GM18499 (cell line): ENCODE results near the gene PTPRD.

Source experiments
- ATAC-seq: cut with Tn5 transposase; IDR thresholded peaks from one replicate; pipeline ENCODE4 v1.9.1; 2021; ENCODE audit warnings: moderate number of reproducible peaks; ENCODE audit not compliant: insufficient read depth, unreplicated experiment

Gene PTPRD

GRCh38 chr9:8864545-8864896 lies 1748.3 kb downstream of the PTPRD start:
- no peak for ATAC-seq

GRCh38 chr9:8863886-8864544 lies 1748.8 kb downstream of the PTPRD start:
- ATAC-seq, result no peak

GRCh38 chr9:8863069-8863468 lies 1749.7 kb downstream of the PTPRD start:
- ATAC-seq, result no peak

- ATAC-seq, result no peak
Observed at GRCh38 chr9:8860925-8861324, 1751.9 kb downstream of the PTPRD start.

DNA sequence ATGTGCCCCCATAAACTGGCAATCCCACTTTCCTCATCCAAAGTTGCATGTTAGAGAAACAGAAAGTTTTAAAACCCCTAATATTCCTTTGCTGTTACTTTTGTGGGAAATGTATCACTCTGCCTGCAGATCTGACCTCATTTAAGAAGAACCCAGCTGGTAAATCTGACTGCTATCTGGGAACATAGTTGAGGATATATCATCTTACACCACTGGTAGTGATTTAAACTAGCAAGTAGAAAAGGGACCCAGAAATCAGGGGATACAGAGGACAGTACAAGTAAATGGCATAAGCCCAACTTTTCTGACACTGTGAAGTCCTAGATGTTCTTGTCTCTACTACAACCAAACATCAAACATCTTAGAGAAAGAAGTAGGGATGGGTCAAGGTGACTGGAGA lies 1752.7 kb downstream of the PTPRD start:
- ATAC-seq, result no peak

- no peak for ATAC-seq
Observed at GRCh38 chr9:8859416-8859815, 1753.4 kb downstream of the PTPRD start.

GRCh38 chr9:8858596-8859161 lies 1754.1 kb downstream of the PTPRD start:
- no peak for ATAC-seq

DNA sequence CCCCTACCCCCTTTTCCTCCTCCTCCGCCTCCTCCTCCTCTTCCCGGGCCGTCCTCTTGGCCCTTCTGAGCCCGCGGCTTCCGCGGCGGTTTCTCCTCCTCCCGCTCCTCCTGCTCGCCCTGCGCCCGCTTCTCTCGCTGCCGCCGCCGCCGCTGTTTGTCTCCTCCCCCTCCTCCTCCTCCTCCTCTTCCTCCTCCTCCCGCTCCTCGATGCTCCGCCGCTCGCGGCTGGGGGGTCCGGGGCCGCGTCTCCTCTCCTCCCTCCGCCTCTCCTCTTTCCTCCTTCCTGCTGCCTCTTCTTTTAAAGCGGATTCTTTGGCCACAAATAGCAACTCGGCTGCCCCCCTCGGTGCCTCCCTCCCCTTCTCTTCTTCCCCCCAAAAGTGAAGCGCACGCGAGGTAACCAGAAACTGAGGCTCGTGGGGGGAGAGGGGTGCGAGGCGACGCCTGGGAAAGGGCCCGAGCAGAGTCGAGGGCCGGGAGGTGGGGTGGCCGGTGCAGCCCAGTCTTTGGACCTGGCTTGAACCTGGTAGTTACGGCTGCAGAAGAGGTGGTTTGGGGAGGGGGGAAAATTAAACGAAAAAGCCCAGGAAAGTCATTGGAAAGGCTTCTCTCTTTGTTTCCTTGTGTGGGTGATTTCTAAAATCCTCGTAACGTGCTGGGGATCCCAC lies 1754.7 kb downstream of the PTPRD start:
- ATAC-seq, result no peak

GRCh38 chr9:8857068-8857925 lies 1755.5 kb downstream of the PTPRD start:
- no peak for ATAC-seq

DNA sequence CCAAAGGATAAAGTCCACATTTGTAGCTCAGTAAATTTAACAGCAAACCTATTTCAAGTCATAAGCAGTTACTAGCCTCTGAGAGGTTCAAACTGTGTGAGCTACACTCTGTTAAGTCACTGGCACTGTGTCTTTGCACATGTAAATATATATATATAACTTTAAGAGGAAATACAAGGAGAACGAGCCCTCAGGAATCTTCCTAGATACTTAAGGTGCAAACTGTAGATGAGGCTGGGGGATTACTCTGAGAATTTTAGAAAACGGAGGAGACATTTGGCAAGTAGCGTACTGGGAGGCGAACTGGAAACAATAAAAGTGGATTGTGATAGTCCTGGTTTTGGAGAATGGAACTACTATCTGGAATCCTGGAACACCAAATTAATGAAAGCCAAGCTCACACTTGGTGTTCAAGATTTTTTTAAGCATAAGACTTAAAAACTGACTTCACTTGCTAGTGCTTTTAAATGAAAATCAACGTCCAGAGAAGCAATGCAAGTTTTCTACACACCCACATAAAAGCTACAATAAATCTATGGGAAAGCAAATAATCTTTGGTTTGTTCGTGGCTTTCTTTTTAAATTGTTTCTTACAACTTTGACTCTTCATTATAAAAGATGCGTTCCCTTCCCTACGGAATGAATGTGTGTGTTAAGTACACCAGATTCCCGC lies 1756.3 kb downstream of the PTPRD start:
- no peak for ATAC-seq

- ATAC-seq, result no peak
Observed at GRCh38 chr9:8855046-8855445, 1757.8 kb downstream of the PTPRD start.

DNA sequence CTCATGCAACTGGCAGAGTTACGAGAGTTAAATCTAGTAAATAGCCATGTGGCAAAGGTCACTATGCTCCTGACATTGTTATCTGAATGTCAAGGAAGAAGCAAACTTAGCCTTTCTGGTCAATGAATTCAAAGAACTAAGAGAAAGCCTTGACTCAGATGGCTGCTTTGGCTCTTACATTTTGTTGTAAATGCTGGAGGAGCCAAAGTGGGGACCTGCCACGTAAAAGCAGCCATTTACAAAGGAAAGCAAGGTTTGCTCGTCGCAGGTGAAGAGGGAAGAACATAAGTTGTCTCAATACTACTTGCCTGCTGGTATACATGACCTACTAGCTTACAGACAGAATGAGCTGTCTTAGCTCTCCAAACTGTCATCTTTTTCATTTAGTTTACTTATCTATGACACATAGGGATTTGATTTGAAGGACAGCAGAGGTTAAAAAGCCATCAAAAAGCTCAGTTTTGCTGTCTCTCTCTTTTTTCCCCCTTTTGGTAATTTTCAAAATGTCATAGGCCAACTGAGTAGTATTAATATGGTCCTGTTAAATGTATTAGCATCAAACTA lies 1760.4 kb downstream of the PTPRD start:
- ATAC-seq, result no peak

DNA sequence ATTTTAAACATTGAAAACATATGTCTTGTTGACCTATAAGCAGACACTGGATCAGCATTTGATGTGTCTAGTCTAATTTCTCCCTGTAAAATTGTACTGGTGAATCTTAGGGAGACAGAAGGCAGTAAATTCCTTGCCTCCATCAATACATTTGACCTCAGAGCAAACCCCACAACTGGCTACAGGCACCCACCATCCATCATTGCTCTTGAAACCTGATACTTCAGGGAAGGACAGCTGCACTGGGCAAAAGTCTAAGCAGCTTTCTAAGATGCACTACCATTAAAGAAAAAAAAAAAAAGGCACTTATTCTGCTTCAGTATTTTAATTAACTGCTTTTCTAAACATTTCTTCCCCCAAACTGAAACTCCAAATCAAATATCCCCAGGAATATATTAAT lies 1761.9 kb downstream of the PTPRD start:
- ATAC-seq, result no peak

GRCh38 chr9:8845808-8846207 lies 1767.0 kb downstream of the PTPRD start:
- no peak for ATAC-seq

DNA sequence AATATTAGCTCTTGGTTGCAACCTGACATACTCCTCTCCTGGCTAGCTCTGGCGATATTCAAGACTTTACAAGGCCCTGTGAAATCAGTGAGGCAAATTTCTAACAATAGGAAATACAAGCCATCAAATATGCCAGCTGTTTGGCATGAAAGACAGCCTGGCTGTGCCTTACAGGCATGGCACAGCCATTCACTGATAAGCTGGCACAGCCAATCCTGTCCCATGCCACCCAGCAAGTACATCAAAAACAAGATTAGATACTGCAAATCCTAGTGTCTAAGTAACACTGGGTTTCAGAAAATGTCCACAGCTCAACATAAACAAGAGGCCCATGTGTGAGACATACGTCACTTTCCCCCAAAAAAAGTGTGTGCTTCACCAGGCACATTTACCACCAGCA lies 1767.4 kb downstream of the PTPRD start:
- no peak for ATAC-seq

- no peak for ATAC-seq
Observed at GRCh38 chr9:8844549-8844948, 1768.3 kb downstream of the PTPRD start.

GRCh38 chr9:8842402-8843193 lies 1770.2 kb downstream of the PTPRD start:
- ATAC-seq, result no peak

- no peak for ATAC-seq
Observed at GRCh38 chr9:8838136-8838535, 1774.7 kb downstream of the PTPRD start.

DNA sequence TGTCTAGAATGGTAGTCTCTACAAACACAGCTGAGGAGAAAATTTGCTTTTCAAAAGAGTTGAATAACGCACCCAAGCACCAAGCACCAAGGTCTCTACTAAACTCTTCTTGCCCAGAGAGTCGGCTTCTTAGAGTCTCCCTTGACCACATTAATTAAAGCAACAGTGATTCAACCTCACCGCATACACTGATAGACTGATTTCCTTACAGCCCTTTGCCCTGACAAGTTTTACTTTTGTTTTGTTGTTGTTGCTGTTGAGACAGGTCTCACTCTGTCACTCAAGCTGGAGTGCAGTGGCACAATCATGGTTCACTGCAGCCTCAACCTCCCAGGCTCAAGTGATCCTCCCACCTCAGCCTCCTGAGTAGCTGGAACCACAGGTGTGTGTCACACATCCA lies 1777.5 kb downstream of the PTPRD start:
- no peak for ATAC-seq
